Measurements from ENCODE around the gene COX14. TPM values are rescaled to one million over a fixed set of nuclear protein-coding genes. Genes with fewer than 3 reads are reported as not detected.
"Not testable (repeated sequence)": the region's sequence is repeated elsewhere in the genome, so short reads cannot be mapped to it uniquely, and the experiment has no call there.

Gene COX14
- total RNA-seq, 2 experiments from 2014 or later = 43.1 to 51.0 TPM

- peak overlapping the region; percentile 77 for H3K4me3 Mint-ChIP-seq
- DNase-seq (no peak), ATAC-seq (no peak)
- H3K27ac Mint-ChIP-seq = peak overlapping the region; percentile 88
- peaks cover 2% of the 10 kb centered on the region for H3K36me3 Mint-ChIP-seq (ENCODE audit: low read depth)
- POLR2A ChIA-PET = interaction anchor here (0.7 to 4.0 kb wide), 6 partner anchors 18 to 84 kb away, joined by 3 to 26 read pairs (median 4); partner anchors contain the start of genes CERS5 and COX14
- H3K4me1 Mint-ChIP-seq (ENCODE audit: low read depth) = peaks cover 39% of the 10 kb centered on the region
- CTCF ChIA-PET = interaction anchor here (0.6 to 3.5 kb wide), 7 partner anchors 13 to 116 kb away, joined by 3 to 21 read pairs (median 5); partner anchors contain the start of genes CERS5 and COX14
- TF ChIP-seq CTCF (IDR thresholded peaks at IDR 0.05) = no peak
- H3K27me3 Mint-ChIP-seq = no peaks in the 10 kb centered on the region
- intact Hi-C loops (cut with micrococcal nuclease) = no loop called here
- no peaks in the 10 kb centered on the region for H3K9me3 Mint-ChIP-seq
Observed at GRCh38 chr12:50083301-50083700, 28.7 kb upstream of the COX14 start.

GRCh38 chr12:50084409-50084774, 27.6 kb upstream of the COX14 start:
- H3K27me3 Mint-ChIP-seq; intact Hi-C loops (cut with micrococcal nuclease); H3K36me3 Mint-ChIP-seq (ENCODE audit: low read depth); DNase-seq; ATAC-seq; H3K9me3 Mint-ChIP-seq: not testable (repeated sequence)
- Mint-ChIP-seq H3K4me1 (ENCODE audit: low read depth) (peaks cover 44% of the 10 kb centered on the region), H3K27ac (peak overlapping the region; percentile 93), H3K4me3 (peak overlapping the region; percentile 90)
- POLR2A ChIA-PET = interaction anchor here (0.6 to 4.0 kb wide), 10 partner anchors 12 to 83 kb away, joined by 3 to 26 read pairs (median 4); partner anchors contain the start of genes CERS5, COX14 and GPD1
- CTCF ChIA-PET = interaction anchor here (0.7 to 6.8 kb wide), 18 partner anchors 9 to 230 kb away, joined by 3 to 60 read pairs (median 4); partner anchors contain the start of genes CERS5, COX14 and LIMA1

GRCh38 chr12:50084775-50085614, 27.0 kb upstream of the COX14 start, which contains the start of gene SMARCD1:
SMARCD1 (plus strand) TSS chr12:50085342; CDS start chr12:50085370, 28 bp downstream.
- ChIA-PET POLR2A (interaction anchor here (0.6 to 4.0 kb wide), 10 partner anchors 12 to 82 kb away, joined by 3 to 26 read pairs (median 4); partner anchors contain the start of genes CERS5, COX14 and GPD1), CTCF (interaction anchor here (0.7 to 6.8 kb wide), 19 partner anchors 9 to 230 kb away, joined by 3 to 60 read pairs (median 4); partner anchors contain the start of genes CERS5, COX14, GPD1 and LIMA1)
- Mint-ChIP-seq H3K9me3 (no peaks in the 10 kb centered on the region), H3K4me3 (peak within 1 kb of the TSS; percentile 90), H3K27me3 (no peaks in the 10 kb centered on the region), H3K4me1 (ENCODE audit: low read depth) (peaks cover 44% of the 10 kb centered on the region), H3K36me3 (ENCODE audit: low read depth) (peaks cover 5% of the 10 kb centered on the region), H3K27ac (peak within 1 kb of the TSS; percentile 93)
- intact Hi-C loops (cut with micrococcal nuclease) = loop anchor here (5.0 kb wide), 1 partner anchor 92 kb away; no protein-coding TSS in a partner anchor
- peak; percentile 88 for ATAC-seq
- no peak for TF ChIP-seq CTCF (IDR thresholded peaks at IDR 0.05)
- DNase-seq = peak; percentile 90

- POLR2A ChIA-PET = interaction anchor here (0.6 to 4.0 kb wide), 4 partner anchors 11 to 82 kb away, joined by 3 to 26 read pairs (median 4); partner anchors contain the start of genes CERS5 and COX14
- ATAC-seq (no peak), DNase-seq (no peak)
- no peaks in the 10 kb centered on the region for H3K27me3 Mint-ChIP-seq
- H3K27ac Mint-ChIP-seq = peak overlapping the region; percentile 89
- H3K36me3 Mint-ChIP-seq (ENCODE audit: low read depth) = peaks cover 9% of the 10 kb centered on the region
- no peaks in the 10 kb centered on the region for H3K9me3 Mint-ChIP-seq
- CTCF ChIA-PET = interaction anchor here (0.9 to 6.8 kb wide), 11 partner anchors 13 to 119 kb away, joined by 3 to 60 read pairs (median 4); partner anchors contain the start of genes CERS5, COX14 and GPD1
- peaks cover 44% of the 10 kb centered on the region for H3K4me1 Mint-ChIP-seq (ENCODE audit: low read depth)
- H3K4me3 Mint-ChIP-seq = peak overlapping the region; percentile 90
- intact Hi-C loops (cut with micrococcal nuclease) = loop anchor here (5.0 kb wide), 1 partner anchor 92 kb away; no protein-coding TSS in a partner anchor
- TF ChIP-seq CTCF (IDR thresholded peaks at IDR 0.05) = no peak
Observed at GRCh38 chr12:50085615-50086072, 26.4 kb upstream of the COX14 start.

- no peak for ATAC-seq
- Mint-ChIP-seq H3K36me3 (ENCODE audit: low read depth) (peaks cover 11% of the 10 kb centered on the region), H3K4me3 (peak overlapping the region; percentile 90), H3K27me3 (no peaks in the 10 kb centered on the region), H3K4me1 (ENCODE audit: low read depth) (peaks cover 44% of the 10 kb centered on the region), H3K9me3 (no peaks in the 10 kb centered on the region), H3K27ac (peak overlapping the region; percentile 89)
- CTCF ChIA-PET = interaction anchor here (1.2 to 6.8 kb wide), 6 partner anchors 13 to 120 kb away, joined by 3 to 60 read pairs (median 20); partner anchors contain the start of genes COX14 and GPD1
- intact Hi-C loops (cut with micrococcal nuclease) = loop anchor here (5.0 kb wide), 1 partner anchor 91 kb away; no protein-coding TSS in a partner anchor
- peak; percentile 18 for DNase-seq
- POLR2A ChIA-PET = interaction anchor here (4.0 kb wide), 1 partner anchor 26 kb away, joined by 26 read pairs; the partner anchor contains the start of gene COX14
- no peak for TF ChIP-seq CTCF (IDR thresholded peaks at IDR 0.05)
Observed at GRCh38 chr12:50086148-50086547, 25.9 kb upstream of the COX14 start.

All from activated CD8-positive, alpha-beta T cell treated with anti-CD3 and anti-CD28 coated beads for 36 hours (primary cell).